ENCODE results near the gene CDYL. TPM values are rescaled to one million over a fixed set of nuclear protein-coding genes. Genes with fewer than 3 reads are reported as not detected.

Gene CDYL
- total and polyA plus RNA-seq, 5 donors from 2014 or later = 3.1 to 27.0 (median 4.1) TPM

GRCh38 chr6:4781426-4781825 lies 5.2 kb downstream of the CDYL start:
- H3K36me3 ChIP-seq (ENCODE audit: control insufficient read depth, insufficient read depth, low read length) = no peaks in the 10 kb centered on the region
- peaks cover 5% of the 10 kb centered on the region for H3K36me3 Mint-ChIP-seq
- no peaks in the 10 kb centered on the region for H3K27me3 ChIP-seq (ENCODE audit: control insufficient read depth, insufficient read depth, low read length)
- H3K4me1 Mint-ChIP-seq = peaks cover 39 to 84% (median 66%) of the 10 kb centered on the region in 4 donors
- peaks cover 46% of the 10 kb centered on the region for H3K4me1 ChIP-seq (ENCODE audit: control insufficient read depth, insufficient read depth, low read length, poor library complexity, severe bottlenecking)
- DNase-seq (peak in 1 of 3 donors; percentile 59), ATAC-seq (ENCODE audit: low read depth in 2 of 2) (peak; percentile 19 to 39)
- peak overlapping the region; percentile 15 to 78 (median 42) for H3K4me3 Mint-ChIP-seq
- peaks cover 4% of the 10 kb centered on the region for H3K27me3 Mint-ChIP-seq
- H3K27ac ChIP-seq (ENCODE audit: insufficient read depth, low read length, poor library complexity, severe bottlenecking) = no peak overlapping the region
- H3K9me3 Mint-ChIP-seq = peaks cover 0 to 14% (median 3%) of the 10 kb centered on the region in 7 donors
- H3K27ac Mint-ChIP-seq = peak overlapping the region in 2 of 3 donors; percentile 8 to 69
- H3K9me3 ChIP-seq (ENCODE audit: control insufficient read depth in 2 of 2, low read length in 2 of 2) = peaks cover 0 to 5% of the 10 kb centered on the region in 2 experiments
- H3K4me3 ChIP-seq (ENCODE audit: low read depth, low read length) = peak overlapping the region; percentile 50

GRCh38 chr6:4781967-4782575 lies 5.9 kb downstream of the CDYL start:
- H3K9me3 Mint-ChIP-seq = peaks cover 0 to 14% (median 3%) of the 10 kb centered on the region in 7 donors
- Histone ChIP-seq H3K27ac (ENCODE audit: insufficient read depth, low read length, poor library complexity, severe bottlenecking) (no peak overlapping the region), H3K4me1 (ENCODE audit: control insufficient read depth, insufficient read depth, low read length, poor library complexity, severe bottlenecking) (peaks cover 45% of the 10 kb centered on the region), H3K9me3 (ENCODE audit: control insufficient read depth in 2 of 2, low read length in 2 of 2) (peaks cover 0 to 5% of the 10 kb centered on the region in 2 experiments), H3K36me3 (ENCODE audit: control insufficient read depth, insufficient read depth, low read length) (no peaks in the 10 kb centered on the region), H3K27me3 (ENCODE audit: control insufficient read depth, insufficient read depth, low read length) (no peaks in the 10 kb centered on the region), H3K4me3 (ENCODE audit: low read depth, low read length) (no peak overlapping the region)
- no peak overlapping the region for H3K27ac Mint-ChIP-seq
- H3K4me3 Mint-ChIP-seq = peak overlapping the region in 2 of 4 donors; percentile 48 to 53
- H3K4me1 Mint-ChIP-seq = peaks cover 39 to 91% (median 73%) of the 10 kb centered on the region in 4 donors
- peaks cover 5% of the 10 kb centered on the region for H3K36me3 Mint-ChIP-seq
- ATAC-seq (ENCODE audit: low read depth in 2 of 2) = no peak
- no peak for DNase-seq
- H3K27me3 Mint-ChIP-seq = peaks cover 4% of the 10 kb centered on the region

- H3K4me1 ChIP-seq (ENCODE audit: control insufficient read depth, insufficient read depth, low read length, poor library complexity, severe bottlenecking) = peaks cover 17% of the 10 kb centered on the region
- no peaks in the 10 kb centered on the region for H3K27me3 ChIP-seq (ENCODE audit: control insufficient read depth, insufficient read depth, low read length)
- peaks cover 5% of the 10 kb centered on the region for H3K36me3 Mint-ChIP-seq
- H3K9me3 Mint-ChIP-seq = peaks cover 0 to 5% (median 0%) of the 10 kb centered on the region in 7 donors
- no peaks in the 10 kb centered on the region for H3K27me3 Mint-ChIP-seq
- H3K4me1 Mint-ChIP-seq = peaks cover 27 to 83% (median 66%) of the 10 kb centered on the region in 4 donors
- no peak overlapping the region for H3K27ac ChIP-seq (ENCODE audit: insufficient read depth, low read length, poor library complexity, severe bottlenecking)
- H3K9me3 ChIP-seq (ENCODE audit: control insufficient read depth in 2 of 2, low read length in 2 of 2) = no peaks in the 10 kb centered on the region
- no peak for ATAC-seq (ENCODE audit: low read depth in 2 of 2)
- H3K4me3 Mint-ChIP-seq = no peak overlapping the region
- H3K27ac Mint-ChIP-seq = peak overlapping the region in 1 of 3 donors; percentile 59
- no peaks in the 10 kb centered on the region for H3K36me3 ChIP-seq (ENCODE audit: control insufficient read depth, insufficient read depth, low read length)
- H3K4me3 ChIP-seq (ENCODE audit: low read depth, low read length) = no peak overlapping the region
- DNase-seq = no peak
Measured at GRCh38 chr6:4786996-4787395, 10.8 kb downstream of the CDYL start.

- no peaks in the 10 kb centered on the region for H3K27me3 Mint-ChIP-seq
- DNase-seq (no peak), ATAC-seq (ENCODE audit: low read depth in 2 of 2) (no peak)
- H3K27ac Mint-ChIP-seq = no peak overlapping the region
- H3K27me3 ChIP-seq (ENCODE audit: control insufficient read depth, insufficient read depth, low read length) = no peaks in the 10 kb centered on the region
- H3K4me1 Mint-ChIP-seq = peaks cover 27 to 69% (median 58%) of the 10 kb centered on the region in 4 donors
- H3K27ac ChIP-seq (ENCODE audit: insufficient read depth, low read length, poor library complexity, severe bottlenecking) = no peak overlapping the region
- peaks cover 0 to 5% (median 0%) of the 10 kb centered on the region in 7 donors for H3K9me3 Mint-ChIP-seq
- H3K9me3 ChIP-seq (ENCODE audit: control insufficient read depth in 2 of 2, low read length in 2 of 2) = no peaks in the 10 kb centered on the region
- no peaks in the 10 kb centered on the region for H3K36me3 ChIP-seq (ENCODE audit: control insufficient read depth, insufficient read depth, low read length)
- H3K36me3 Mint-ChIP-seq = peaks cover 5% of the 10 kb centered on the region
- peak overlapping the region in 1 of 4 donors; percentile 21 for H3K4me3 Mint-ChIP-seq
- no peak overlapping the region for H3K4me3 ChIP-seq (ENCODE audit: low read depth, low read length)
- H3K4me1 ChIP-seq (ENCODE audit: control insufficient read depth, insufficient read depth, low read length, poor library complexity, severe bottlenecking) = peaks cover 14% of the 10 kb centered on the region
Measured at GRCh38 chr6:4788482-4788881, 12.3 kb downstream of the CDYL start.

- H3K4me1 Mint-ChIP-seq = peaks cover 21 to 63% (median 53%) of the 10 kb centered on the region in 4 donors
- no peak overlapping the region for H3K4me3 ChIP-seq (ENCODE audit: low read depth, low read length)
- peaks cover 0 to under 1% (median 0%) of the 10 kb centered on the region in 7 donors for H3K9me3 Mint-ChIP-seq
- peak overlapping the region in 1 of 3 donors; percentile 48 for H3K27ac Mint-ChIP-seq
- H3K27me3 ChIP-seq (ENCODE audit: control insufficient read depth, insufficient read depth, low read length) = no peaks in the 10 kb centered on the region
- peaks cover under 1% of the 10 kb centered on the region for H3K36me3 Mint-ChIP-seq
- H3K4me1 ChIP-seq (ENCODE audit: control insufficient read depth, insufficient read depth, low read length, poor library complexity, severe bottlenecking) = peaks cover 14% of the 10 kb centered on the region
- no peaks in the 10 kb centered on the region for H3K36me3 ChIP-seq (ENCODE audit: control insufficient read depth, insufficient read depth, low read length)
- no peaks in the 10 kb centered on the region for H3K27me3 Mint-ChIP-seq
- no peak for DNase-seq
- ATAC-seq (ENCODE audit: low read depth in 2 of 2) = no peak
- no peaks in the 10 kb centered on the region for H3K9me3 ChIP-seq (ENCODE audit: control insufficient read depth in 2 of 2, low read length in 2 of 2)
- peak overlapping the region in 1 of 4 donors; percentile 33 for H3K4me3 Mint-ChIP-seq
- H3K27ac ChIP-seq (ENCODE audit: insufficient read depth, low read length, poor library complexity, severe bottlenecking) = no peak overlapping the region
Measured at GRCh38 chr6:4788953-4789584, 12.9 kb downstream of the CDYL start.

GRCh38 chr6:4790158-4790899 lies 14.1 kb downstream of the CDYL start:
- H3K27ac Mint-ChIP-seq = peak overlapping the region; percentile 32 to 74 (median 48)
- ATAC-seq (ENCODE audit: low read depth in 2 of 2) = no peak
- H3K36me3 ChIP-seq (ENCODE audit: control insufficient read depth, insufficient read depth, low read length) = no peaks in the 10 kb centered on the region
- no peak overlapping the region for H3K4me3 ChIP-seq (ENCODE audit: low read depth, low read length)
- no peaks in the 10 kb centered on the region for H3K9me3 Mint-ChIP-seq
- H3K4me1 ChIP-seq (ENCODE audit: control insufficient read depth, insufficient read depth, low read length, poor library complexity, severe bottlenecking) = peaks cover 14% of the 10 kb centered on the region
- H3K27ac ChIP-seq (ENCODE audit: insufficient read depth, low read length, poor library complexity, severe bottlenecking) = no peak overlapping the region
- no peaks in the 10 kb centered on the region for H3K9me3 ChIP-seq (ENCODE audit: control insufficient read depth in 2 of 2, low read length in 2 of 2)
- peaks cover 18 to 55% (median 48%) of the 10 kb centered on the region in 4 donors for H3K4me1 Mint-ChIP-seq
- H3K27me3 Mint-ChIP-seq = no peaks in the 10 kb centered on the region
- H3K36me3 Mint-ChIP-seq = no peaks in the 10 kb centered on the region
- no peak for DNase-seq
- H3K4me3 Mint-ChIP-seq = peak overlapping the region in 2 of 4 donors; percentile 9 to 40
- H3K27me3 ChIP-seq (ENCODE audit: control insufficient read depth, insufficient read depth, low read length) = no peaks in the 10 kb centered on the region

GRCh38 chr6:4794140-4794707 lies 18.0 kb downstream of the CDYL start:
- Histone ChIP-seq H3K36me3 (ENCODE audit: control insufficient read depth, insufficient read depth, low read length) (no peaks in the 10 kb centered on the region), H3K4me1 (ENCODE audit: control insufficient read depth, insufficient read depth, low read length, poor library complexity, severe bottlenecking) (peaks cover 14% of the 10 kb centered on the region), H3K27me3 (ENCODE audit: control insufficient read depth, insufficient read depth, low read length) (no peaks in the 10 kb centered on the region), H3K9me3 (ENCODE audit: control insufficient read depth in 2 of 2, low read length in 2 of 2) (no peaks in the 10 kb centered on the region), H3K27ac (ENCODE audit: insufficient read depth, low read length, poor library complexity, severe bottlenecking) (no peak overlapping the region), H3K4me3 (ENCODE audit: low read depth, low read length) (no peak overlapping the region)
- H3K4me3 Mint-ChIP-seq = no peak overlapping the region
- peaks cover 4% of the 10 kb centered on the region for H3K36me3 Mint-ChIP-seq
- ATAC-seq (ENCODE audit: low read depth in 2 of 2) (no peak), DNase-seq (no peak)
- H3K27ac Mint-ChIP-seq = no peak overlapping the region
- H3K27me3 Mint-ChIP-seq = no peaks in the 10 kb centered on the region
- H3K4me1 Mint-ChIP-seq = peaks cover 37 to 54% (median 43%) of the 10 kb centered on the region in 4 donors
- H3K9me3 Mint-ChIP-seq = no peaks in the 10 kb centered on the region

Data from CD4-positive, CD25-positive, alpha-beta regulatory T cell (primary cell).